GM06990 (cell line): ENCODE data around the gene PRPF40B.

ENCODE experiments used
- DNase-seq: peaks from one replicate; pipeline ENCODE4 v3.0.0-alpha.2; 2011; ENCODE audit not compliant: insufficient read length; ENCODE audit errors: extremely low read depth
- H3K27me3 ChIP-seq: replicated peaks from 2 replicates; pipeline ENCODE4 v1.6.0; 2011; ENCODE audit warnings: low read length; ENCODE audit not compliant: control insufficient read depth, insufficient read depth
- H3K36me3 ChIP-seq: 2 replicates; pipeline ENCODE4 v1.5.1; 2011; ENCODE audit warnings: low read length; ENCODE audit not compliant: control insufficient read depth, insufficient read depth
- H3K4me3 ChIP-seq: replicated peaks from 2 replicates; pipeline ENCODE4 v1.5.1; 2011; ENCODE audit warnings: low read depth, mild to moderate bottlenecking, control low read depth, low read length
- TF ChIP-seq, protein P1 (sequence below): IDR thresholded peaks from 2 replicates; pipeline ENCODE4 v1.5.1; 2011; ENCODE audit warnings: low read length, control low read depth, mild to moderate bottlenecking, inconsistent platforms; ENCODE audit not compliant: insufficient read depth, poor library complexity, severe bottlenecking

PRPF40B gene

DNA sequence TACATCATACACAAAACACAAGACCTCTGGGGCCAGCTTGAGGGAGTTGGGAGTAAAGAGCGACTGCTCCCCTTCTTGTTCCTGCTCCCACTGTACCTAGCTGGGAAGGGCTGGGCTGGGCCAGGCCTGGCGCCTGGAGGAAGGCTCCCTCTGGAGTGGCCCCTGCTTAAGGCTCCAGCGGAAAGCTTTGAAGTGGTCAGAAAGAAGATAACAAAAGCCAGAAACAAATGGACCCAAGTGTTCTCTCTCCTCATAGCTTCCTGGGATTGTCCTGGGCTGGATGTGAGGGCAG lies 25.3 kb downstream of the PRPF40B start:
- TF ChIP-seq, protein P1, sequence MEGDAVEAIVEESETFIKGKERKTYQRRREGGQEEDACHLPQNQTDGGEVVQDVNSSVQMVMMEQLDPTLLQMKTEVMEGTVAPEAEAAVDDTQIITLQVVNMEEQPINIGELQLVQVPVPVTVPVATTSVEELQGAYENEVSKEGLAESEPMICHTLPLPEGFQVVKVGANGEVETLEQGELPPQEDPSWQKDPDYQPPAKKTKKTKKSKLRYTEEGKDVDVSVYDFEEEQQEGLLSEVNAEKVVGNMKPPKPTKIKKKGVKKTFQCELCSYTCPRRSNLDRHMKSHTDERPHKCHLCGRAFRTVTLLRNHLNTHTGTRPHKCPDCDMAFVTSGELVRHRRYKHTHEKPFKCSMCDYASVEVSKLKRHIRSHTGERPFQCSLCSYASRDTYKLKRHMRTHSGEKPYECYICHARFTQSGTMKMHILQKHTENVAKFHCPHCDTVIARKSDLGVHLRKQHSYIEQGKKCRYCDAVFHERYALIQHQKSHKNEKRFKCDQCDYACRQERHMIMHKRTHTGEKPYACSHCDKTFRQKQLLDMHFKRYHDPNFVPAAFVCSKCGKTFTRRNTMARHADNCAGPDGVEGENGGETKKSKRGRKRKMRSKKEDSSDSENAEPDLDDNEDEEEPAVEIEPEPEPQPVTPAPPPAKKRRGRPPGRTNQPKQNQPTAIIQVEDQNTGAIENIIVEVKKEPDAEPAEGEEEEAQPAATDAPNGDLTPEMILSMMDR = no peak
- H3K4me3 ChIP-seq = no peak overlapping the region
- H3K27me3 ChIP-seq = no peaks in the 10 kb centered on the region
- peaks cover 76% of the 10 kb centered on the region for H3K36me3 ChIP-seq
- DNase-seq = no peak

- peaks cover 73% of the 10 kb centered on the region for H3K36me3 ChIP-seq
- H3K27me3 ChIP-seq = no peaks in the 10 kb centered on the region
- H3K4me3 ChIP-seq = no peak overlapping the region
- TF ChIP-seq, protein P1 = no peak
- no peak for DNase-seq
Observed at GRCh38 chr12:49649445-49649844, 26.1 kb downstream of the PRPF40B start.

- H3K27me3 ChIP-seq = no peaks in the 10 kb centered on the region
- no peak overlapping the region for H3K4me3 ChIP-seq
- no peak for DNase-seq
- peaks cover 74% of the 10 kb centered on the region for H3K36me3 ChIP-seq
- TF ChIP-seq, protein P1 = no peak
Observed at GRCh38 chr12:49649892-49650291, 26.5 kb downstream of the PRPF40B start.

DNA sequence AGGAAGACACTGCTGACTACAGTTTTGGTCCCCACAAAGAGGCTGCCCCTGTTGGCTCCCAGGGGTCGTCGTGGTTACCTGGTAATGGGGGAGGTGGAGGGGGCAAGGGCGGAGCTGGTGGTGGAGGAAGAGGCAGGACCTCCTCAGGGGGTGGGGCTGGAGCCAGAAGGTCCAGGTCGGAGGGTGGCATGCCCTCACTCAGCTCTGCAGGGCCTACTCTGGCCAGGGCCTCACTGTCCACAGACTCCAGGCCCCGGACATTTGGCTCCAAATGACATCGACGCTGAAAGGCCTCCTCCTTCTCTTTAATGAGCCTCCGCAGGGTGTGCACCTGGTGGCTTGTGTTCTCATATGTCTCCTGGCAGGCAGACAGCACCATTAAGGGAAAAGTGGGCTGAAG lies 28.5 kb downstream of the PRPF40B start:
- TF ChIP-seq, protein P1 = no peak
- H3K27me3 ChIP-seq = no peaks in the 10 kb centered on the region
- no peak for DNase-seq
- peaks cover 68% of the 10 kb centered on the region for H3K36me3 ChIP-seq
- no peak overlapping the region for H3K4me3 ChIP-seq

DNA sequence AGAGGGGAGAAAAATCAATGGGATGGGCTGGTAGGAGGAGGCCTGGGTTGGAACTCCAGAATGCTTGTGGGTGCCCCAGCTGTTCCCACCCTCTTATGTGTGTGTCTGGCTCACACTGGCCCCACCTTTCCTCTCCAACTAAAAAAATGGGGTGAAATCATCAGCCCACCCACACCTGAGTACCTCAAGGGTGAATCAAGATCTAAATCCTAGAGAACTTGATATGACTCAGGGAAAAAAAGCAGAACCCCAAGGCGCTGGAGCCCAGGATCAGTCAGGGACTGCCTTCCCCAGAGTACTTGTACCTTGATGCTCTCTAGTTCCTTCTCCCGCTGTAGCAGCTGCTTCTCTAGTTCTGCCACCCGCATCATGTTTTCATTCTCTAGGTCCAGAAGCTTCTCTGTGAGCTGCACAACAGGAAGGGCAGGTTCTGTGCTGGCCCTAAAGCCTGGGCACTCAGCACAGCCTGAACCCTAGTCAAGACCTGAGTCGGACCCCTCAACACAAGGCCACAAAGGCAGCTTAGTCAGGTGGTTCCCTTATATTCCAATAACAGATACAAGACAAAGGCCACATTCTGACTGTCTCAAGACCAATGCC lies 29.7 kb downstream of the PRPF40B start:
- TF ChIP-seq, protein P1 = no peak
- no peak for DNase-seq
- Histone ChIP-seq H3K4me3 (no peak overlapping the region), H3K27me3 (no peaks in the 10 kb centered on the region), H3K36me3 (peaks cover 68% of the 10 kb centered on the region)

DNA sequence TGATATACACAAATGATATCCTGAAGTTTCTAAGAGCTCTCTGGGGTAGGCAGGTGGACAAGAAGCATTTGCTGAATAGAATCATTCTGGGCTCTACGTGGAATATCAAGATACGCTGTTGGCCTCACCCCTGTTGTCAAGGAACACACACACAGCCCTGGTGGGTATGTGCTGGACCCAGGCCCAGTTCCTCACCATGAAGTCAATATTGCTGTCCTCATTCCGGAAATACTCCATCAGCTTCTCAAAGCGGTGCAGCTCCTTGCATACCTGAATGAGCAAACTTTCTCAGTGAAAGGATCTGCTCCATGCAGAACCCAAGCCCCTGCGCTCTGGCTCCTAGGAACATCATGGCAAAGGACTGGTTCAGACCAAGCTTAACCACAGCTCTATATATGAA lies 31.4 kb downstream of the PRPF40B start:
- no peak for DNase-seq
- Histone ChIP-seq H3K27me3 (no peaks in the 10 kb centered on the region), H3K4me3 (no peak overlapping the region), H3K36me3 (peaks cover 64% of the 10 kb centered on the region)
- TF ChIP-seq, protein P1 = no peak
